HEK293 (cell line): ENCODE measurements around the gene SPACDR.

Source experiments
- CTCF ChIP-seq: fragments of 450-650 bp; formaldehyde crosslinking; IDR thresholded peaks from 2 replicates; pipeline ENCODE4 v1.5.1; 2016; ENCODE audit warnings: missing biosample characterization, missing genetic modification characterization
- HOXA7 ChIP-seq: sonication (generic); formaldehyde crosslinking; IDR thresholded peaks from 2 replicates; pipeline ENCODE4 v1.8.1; 2022; ENCODE audit warnings: missing genetic modification reagents, borderline replicate concordance
- KLF16 ChIP-seq: fragments of 450-650 bp; formaldehyde crosslinking; IDR thresholded peaks from 2 replicates; pipeline ENCODE4 v1.5.1; 2017; ENCODE audit warnings: missing biosample characterization, missing genetic modification characterization
- KLF8 ChIP-seq: fragments of 450-650 bp; formaldehyde crosslinking; IDR thresholded peaks from 2 replicates; pipeline ENCODE4 v1.5.1; 2016; ENCODE audit warnings: missing biosample characterization, missing genetic modification characterization
- PATZ1 ChIP-seq: fragments of 450-650 bp; formaldehyde crosslinking; IDR thresholded peaks from 2 replicates; pipeline ENCODE4 v1.5.1; 2016; ENCODE audit warnings: missing biosample characterization, missing genetic modification characterization
- SCRT2 ChIP-seq: fragments of 450-650 bp; formaldehyde crosslinking; IDR thresholded peaks from 2 replicates; pipeline ENCODE4 v1.5.1; 2016; ENCODE audit warnings: missing biosample characterization, missing genetic modification characterization
- SP3 ChIP-seq: fragments of 450-650 bp; formaldehyde crosslinking; IDR thresholded peaks from 2 replicates; pipeline ENCODE4 v1.5.1; 2016; ENCODE audit warnings: missing biosample characterization, missing genetic modification characterization
- TSHZ1 ChIP-seq: fragments of 450-650 bp; formaldehyde crosslinking; IDR thresholded peaks from 2 replicates; pipeline ENCODE4 v1.5.1; 2016; ENCODE audit warnings: missing biosample characterization, missing genetic modification characterization, borderline replicate concordance
- YY2 ChIP-seq: fragments of 450-650 bp; formaldehyde crosslinking; IDR thresholded peaks from 2 replicates; pipeline ENCODE4 v1.5.1; 2016; ENCODE audit warnings: missing biosample characterization, missing genetic modification characterization
- ZBTB10 ChIP-seq: fragments of 450-650 bp; formaldehyde crosslinking; IDR thresholded peaks from 2 replicates; pipeline ENCODE4 v1.5.1; 2016; ENCODE audit warnings: missing biosample characterization, missing genetic modification characterization
- ZNF132 ChIP-seq: fragments of 450-650 bp; formaldehyde crosslinking; IDR thresholded peaks from 2 replicates; pipeline ENCODE4 v1.5.1; 2017; ENCODE audit warnings: missing biosample characterization, missing genetic modification characterization, borderline replicate concordance
- ZNF140 ChIP-seq: fragments of 450-650 bp; formaldehyde crosslinking; IDR thresholded peaks from 2 replicates; pipeline ENCODE4 v1.5.1; 2016; ENCODE audit warnings: missing biosample characterization, missing genetic modification characterization
- ZNF18 ChIP-seq: fragments of 450-650 bp; formaldehyde crosslinking; IDR thresholded peaks from 2 replicates; pipeline ENCODE4 v1.5.1; 2016; ENCODE audit warnings: missing biosample characterization, missing genetic modification characterization
- ZNF2 ChIP-seq: fragments of 450-650 bp; formaldehyde crosslinking; IDR thresholded peaks from 2 replicates; pipeline ENCODE4 v1.5.1; 2016; ENCODE audit warnings: missing biosample characterization, missing genetic modification characterization
- ZNF24 ChIP-seq: fragments of 450-650 bp; formaldehyde crosslinking; IDR thresholded peaks from 2 replicates; pipeline ENCODE4 v1.5.1; 2016; ENCODE audit warnings: missing biosample characterization, missing genetic modification characterization
- ZNF416 ChIP-seq: fragments of 450-650 bp; formaldehyde crosslinking; IDR thresholded peaks from 2 replicates; pipeline ENCODE4 v1.5.1; 2016; ENCODE audit warnings: missing biosample characterization, missing genetic modification characterization
- ZNF501 ChIP-seq: fragments of 450-650 bp; formaldehyde crosslinking; IDR thresholded peaks from 2 replicates; pipeline ENCODE4 v1.5.1; 2016; ENCODE audit warnings: missing biosample characterization, missing genetic modification characterization
- ZNF514 ChIP-seq: fragments of 450-650 bp; formaldehyde crosslinking; IDR thresholded peaks from 2 replicates; pipeline ENCODE4 v1.5.1; 2016; ENCODE audit warnings: missing biosample characterization, missing genetic modification characterization
- ZNF585B ChIP-seq: fragments of 450-650 bp; formaldehyde crosslinking; IDR thresholded peaks from 2 replicates; pipeline ENCODE4 v1.5.1; 2016; ENCODE audit warnings: missing biosample characterization, missing genetic modification characterization
- ZNF629 ChIP-seq: fragments of 450-650 bp; formaldehyde crosslinking; IDR thresholded peaks from 2 replicates; pipeline ENCODE4 v1.5.1; 2017; ENCODE audit warnings: missing biosample characterization, missing genetic modification characterization
- ZNF692 ChIP-seq: fragments of 450-650 bp; formaldehyde crosslinking; IDR thresholded peaks from 2 replicates; pipeline ENCODE4 v1.5.1; 2016; ENCODE audit warnings: missing biosample characterization, missing genetic modification characterization
- ZNF791 ChIP-seq: fragments of 450-650 bp; formaldehyde crosslinking; IDR thresholded peaks from 2 replicates; pipeline ENCODE4 v1.5.1; 2016; ENCODE audit warnings: missing biosample characterization, missing genetic modification characterization
- ZSCAN18 ChIP-seq: fragments of 450-650 bp; formaldehyde crosslinking; IDR thresholded peaks from 2 replicates; pipeline ENCODE4 v1.5.1; 2016; ENCODE audit warnings: missing biosample characterization, missing genetic modification characterization

Gene SPACDR

GRCh38 chr7:100435401-100436304 is 28.4 kb downstream of the SPACDR start (continued):
- TF ChIP-seq ZNF629 (tag by site-specific recombination) (0 out of 2 replicates have a peak, but pooled peaks have one; percentile 22), ZNF501 (tag by site-specific recombination) (peak; percentile 63), KLF8 (tag by site-specific recombination) (peak; percentile 54; the same call in 1 of the 2 replicates), CTCF (tag by site-specific recombination) (peak; percentile 39; the same call in 1 of the 2 replicates), ZNF692 (tag by site-specific recombination) (peak; percentile 67), SP3 (0 out of 2 replicates have a peak, but pooled peaks have one; percentile 14), ZNF140 (tag by site-specific recombination) (no peak), ZNF514 (tag by site-specific recombination) (no peak), ZNF132 (tag by site-specific recombination) (no peak), TSHZ1 (tag by site-specific recombination) (no peak), HOXA7 (CRISPR knock-in tag) (no peak), SCRT2 (tag by site-specific recombination) (peak; percentile 72), ZNF585B (tag by site-specific recombination) (no peak; the same call in 1 of the 2 replicates), ZNF416 (tag by site-specific recombination) (no peak), ZNF2 (tag by site-specific recombination) (peak; percentile 73; the same call in 1 of the 2 replicates), ZSCAN18 (tag by site-specific recombination) (no peak), ZBTB10 (tag by site-specific recombination) (peak; percentile 85), ZNF18 (0 out of 2 replicates have a peak, but pooled peaks have one; percentile 15), ZNF24 (tag by site-specific recombination) (0 out of 2 replicates have a peak, but pooled peaks have one; percentile 51), YY2 (tag by site-specific recombination) (no peak), ZNF791 (tag by site-specific recombination) (no peak), KLF16 (tag by site-specific recombination) (peak; percentile 50; the same call in 1 of the 2 replicates), PATZ1 (peak; percentile 32; the same call in 1 of the 2 replicates)
